Measurements from ENCODE around the gene RABGAP1L. TPM values are rescaled to one million over a fixed set of nuclear protein-coding genes. Genes with fewer than 3 reads are reported as not detected.
"Not testable (repeated sequence)": the region's sequence is repeated elsewhere in the genome, so short reads cannot be mapped to it uniquely, and the experiment has no call there.

The RABGAP1L gene
- total RNA-seq, 1 donor from 2014 or later = 80.6 TPM

- H3K27me3 ChIP-seq = no peaks in the 10 kb centered on the region
- H3K4me3 ChIP-seq = no peak overlapping the region
- no peaks in the 10 kb centered on the region for H3K36me3 ChIP-seq
- peak; percentile 13 for ATAC-seq
- peaks cover 14% of the 10 kb centered on the region for H3K4me1 ChIP-seq
- intact Hi-C loops (cut with DNase I) = no loop called here
- H3K27ac ChIP-seq = no peak overlapping the region
- no peak for DNase-seq
- TF ChIP-seq, protein P1, sequence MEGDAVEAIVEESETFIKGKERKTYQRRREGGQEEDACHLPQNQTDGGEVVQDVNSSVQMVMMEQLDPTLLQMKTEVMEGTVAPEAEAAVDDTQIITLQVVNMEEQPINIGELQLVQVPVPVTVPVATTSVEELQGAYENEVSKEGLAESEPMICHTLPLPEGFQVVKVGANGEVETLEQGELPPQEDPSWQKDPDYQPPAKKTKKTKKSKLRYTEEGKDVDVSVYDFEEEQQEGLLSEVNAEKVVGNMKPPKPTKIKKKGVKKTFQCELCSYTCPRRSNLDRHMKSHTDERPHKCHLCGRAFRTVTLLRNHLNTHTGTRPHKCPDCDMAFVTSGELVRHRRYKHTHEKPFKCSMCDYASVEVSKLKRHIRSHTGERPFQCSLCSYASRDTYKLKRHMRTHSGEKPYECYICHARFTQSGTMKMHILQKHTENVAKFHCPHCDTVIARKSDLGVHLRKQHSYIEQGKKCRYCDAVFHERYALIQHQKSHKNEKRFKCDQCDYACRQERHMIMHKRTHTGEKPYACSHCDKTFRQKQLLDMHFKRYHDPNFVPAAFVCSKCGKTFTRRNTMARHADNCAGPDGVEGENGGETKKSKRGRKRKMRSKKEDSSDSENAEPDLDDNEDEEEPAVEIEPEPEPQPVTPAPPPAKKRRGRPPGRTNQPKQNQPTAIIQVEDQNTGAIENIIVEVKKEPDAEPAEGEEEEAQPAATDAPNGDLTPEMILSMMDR (IDR thresholded peaks at IDR 0.05) = no peak
- H3K9me3 ChIP-seq = no peaks in the 10 kb centered on the region
These were observed 724.7 kb downstream of the RABGAP1L start for GRCh38 chr1:174884038-174884437.

DNA sequence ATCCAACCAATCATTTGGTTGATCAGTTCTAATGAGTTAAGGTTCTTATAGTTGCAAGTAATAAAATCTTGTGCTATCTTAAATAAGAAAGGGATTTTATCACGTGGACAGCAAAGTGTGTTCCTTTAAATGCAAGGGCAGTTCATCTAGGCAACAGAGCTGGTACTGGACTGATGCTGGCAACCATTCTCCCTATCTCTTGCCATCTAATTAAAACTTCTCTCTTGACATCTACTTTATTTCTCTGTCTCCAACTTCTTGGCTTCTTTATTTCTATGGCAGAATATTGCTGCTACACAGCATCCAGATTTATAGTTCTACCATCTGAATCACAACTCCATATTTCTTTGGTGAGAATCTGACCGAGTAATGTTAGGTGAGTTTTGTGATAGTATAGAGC lies 725.2 kb downstream of the RABGAP1L start:
- H3K4me3 ChIP-seq = no peak overlapping the region
- TF ChIP-seq, protein P1 (IDR thresholded peaks at IDR 0.05) = no peak
- no peaks in the 10 kb centered on the region for H3K27me3 ChIP-seq
- intact Hi-C loops (cut with DNase I) = no loop called here
- H3K9me3 ChIP-seq = no peaks in the 10 kb centered on the region
- H3K36me3 ChIP-seq = no peaks in the 10 kb centered on the region
- no peak for DNase-seq
- H3K27ac ChIP-seq = no peak overlapping the region
- no peak for ATAC-seq
- peaks cover 14% of the 10 kb centered on the region for H3K4me1 ChIP-seq

DNA sequence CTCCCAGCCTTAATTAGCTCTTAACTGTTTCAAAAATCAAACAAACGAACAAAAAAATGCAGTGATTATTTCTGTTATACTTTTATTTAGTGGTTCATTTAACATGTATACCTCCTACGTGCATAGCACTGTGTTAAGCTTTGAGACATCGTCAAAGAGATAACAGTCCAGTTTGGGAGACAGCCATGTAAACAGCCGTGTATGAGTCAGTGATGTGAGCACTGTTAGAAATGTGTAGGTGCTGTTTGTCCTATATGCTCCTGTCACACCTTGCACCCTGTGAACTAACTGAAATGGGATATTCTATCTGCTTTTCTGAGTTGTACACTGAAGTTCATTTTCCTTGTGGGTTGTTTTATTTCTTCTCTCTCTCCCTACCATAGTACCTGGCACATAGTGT lies 730.7 kb downstream of the RABGAP1L start:
- DNase-seq (no peak), ATAC-seq (no peak)
- Histone ChIP-seq H3K4me1 (peaks cover 8% of the 10 kb centered on the region), H3K36me3 (no peaks in the 10 kb centered on the region), H3K27me3 (no peaks in the 10 kb centered on the region), H3K4me3 (no peak overlapping the region), H3K27ac (no peak overlapping the region), H3K9me3 (no peaks in the 10 kb centered on the region)
- intact Hi-C loops (cut with DNase I) = no loop called here
- TF ChIP-seq, protein P1 (IDR thresholded peaks at IDR 0.05) = no peak

DNA sequence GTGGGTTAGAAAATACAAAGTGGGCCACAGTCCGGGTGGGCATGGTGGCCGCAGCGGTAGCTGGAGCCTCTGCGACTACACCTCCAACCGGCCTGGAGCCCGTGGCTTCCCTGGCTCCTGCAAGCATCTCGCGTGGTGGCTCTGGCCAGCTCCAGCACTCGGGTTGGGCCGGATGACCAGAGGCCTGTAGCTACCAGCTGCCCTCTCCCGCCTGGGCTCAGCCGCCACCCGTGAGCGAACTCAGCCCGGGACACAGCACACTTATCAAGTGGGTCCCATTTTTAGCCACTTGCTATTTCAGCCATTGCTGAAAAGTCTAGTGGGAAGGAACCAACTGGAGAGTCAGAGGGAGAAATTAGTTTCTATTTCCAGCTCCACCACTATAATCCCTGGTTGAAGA lies 732.7 kb downstream of the RABGAP1L start:
- intact Hi-C loops (cut with DNase I) = no loop called here
- Histone ChIP-seq H3K27ac (no peak overlapping the region), H3K9me3 (no peaks in the 10 kb centered on the region), H3K4me1 (peaks cover 8% of the 10 kb centered on the region), H3K27me3 (no peaks in the 10 kb centered on the region), H3K4me3 (no peak overlapping the region), H3K36me3 (no peaks in the 10 kb centered on the region)
- no peak for DNase-seq
- ATAC-seq = no peak
- TF ChIP-seq, protein P1 (IDR thresholded peaks at IDR 0.05) = no peak

DNA sequence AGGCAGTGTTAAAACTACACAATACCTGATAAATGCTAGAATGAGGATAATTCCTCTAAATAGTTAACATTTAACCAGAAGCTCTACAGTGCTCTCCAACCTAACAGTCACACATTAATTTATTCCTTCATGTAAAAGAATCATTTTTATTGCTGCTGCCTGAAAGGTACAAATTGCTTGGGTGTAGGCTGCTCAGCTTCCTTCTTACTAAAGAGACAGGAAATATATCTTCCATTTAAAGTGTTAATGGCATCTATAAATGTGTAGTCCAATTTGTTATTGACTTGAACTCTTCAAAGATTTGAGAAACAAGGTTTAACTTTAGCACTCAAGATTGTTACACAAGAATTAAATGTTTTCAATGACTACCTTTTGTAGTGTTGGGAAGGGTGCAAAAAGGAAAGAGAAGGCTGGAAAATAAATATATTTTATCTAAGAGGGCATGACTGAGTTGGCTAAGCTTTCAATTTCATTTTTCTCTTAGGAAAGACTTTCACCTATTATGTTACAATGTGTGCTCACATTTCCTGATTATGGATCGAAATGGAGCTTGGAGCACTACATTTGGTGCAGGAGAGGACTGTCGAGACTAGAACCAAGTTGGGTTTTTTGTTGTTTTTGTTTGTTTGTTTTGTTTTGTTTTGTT lies 734.9 kb downstream of the RABGAP1L start:
- Histone ChIP-seq H3K4me1 (peaks cover 8% of the 10 kb centered on the region), H3K27me3 (no peaks in the 10 kb centered on the region), H3K36me3 (no peaks in the 10 kb centered on the region), H3K4me3 (no peak overlapping the region), H3K27ac (no peak overlapping the region), H3K9me3 (no peaks in the 10 kb centered on the region)
- ATAC-seq (no peak), DNase-seq (no peak)
- TF ChIP-seq, protein P1 (IDR thresholded peaks at IDR 0.05) = no peak
- intact Hi-C loops (cut with DNase I) = no loop called here

DNA sequence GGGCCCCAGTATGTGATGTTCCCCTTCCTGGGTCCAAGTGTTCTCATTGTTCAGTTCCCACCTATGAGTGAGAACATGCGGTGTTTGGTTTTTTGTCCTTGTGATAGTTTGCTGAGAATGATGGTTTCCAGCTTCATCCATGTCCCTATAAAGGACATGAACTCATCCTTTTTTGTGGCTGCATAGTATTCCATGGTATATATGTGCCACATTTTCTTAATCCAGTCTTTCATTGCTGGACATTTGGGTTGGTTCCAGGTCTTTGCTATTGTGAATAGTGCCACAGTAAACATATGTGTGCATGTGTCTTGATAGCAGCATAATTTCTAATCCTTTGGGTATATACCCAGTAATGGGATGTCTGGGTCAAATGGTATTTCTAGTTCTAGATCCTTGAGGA lies 736.3 kb downstream of the RABGAP1L start:
- intact Hi-C loops (cut with DNase I); H3K9me3 ChIP-seq; ATAC-seq; H3K27ac ChIP-seq; H3K27me3 ChIP-seq; DNase-seq; H3K4me3 ChIP-seq; H3K4me1 ChIP-seq; H3K36me3 ChIP-seq: not testable (repeated sequence)
